ENCODE data around the gene HK2.

The HK2 gene

DNA sequence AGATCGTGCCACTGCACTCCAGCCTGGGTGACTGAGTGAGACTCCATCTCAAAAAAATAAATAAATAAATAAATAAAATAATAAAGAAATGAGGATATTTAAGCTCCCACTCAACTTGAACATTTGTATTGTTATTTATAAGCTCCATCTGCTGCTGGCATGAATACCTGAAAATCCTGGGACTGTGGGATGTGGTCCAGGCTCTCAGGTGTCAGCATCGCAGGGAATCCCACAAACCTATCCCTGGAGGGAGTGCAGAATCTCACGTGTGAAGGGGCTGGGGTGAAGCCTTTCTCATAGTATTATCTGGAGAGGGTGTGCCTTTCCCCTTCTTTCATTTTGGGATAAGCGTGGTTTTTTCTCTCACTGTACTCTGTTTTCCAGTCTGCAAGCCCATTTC, 77.1 kb downstream of the HK2 start:
- Histone ChIP-seq H3K4me1 (ENCODE audit: control insufficient read depth in 1 of 2, insufficient read depth in 2 of 2, low read length in 2 of 2) (no peaks in the 10 kb centered on the region), H3K9me3 (ENCODE audit: control insufficient read depth in 1 of 2, low read length in 2 of 2) (no peaks in the 10 kb centered on the region), H3K4me3 (ENCODE audit: low read depth in 1 of 2, low read length in 2 of 2) (no peak overlapping the region), H3K36me3 (ENCODE audit: control insufficient read depth in 1 of 2, insufficient read depth in 2 of 2, low read length in 2 of 2) (no peaks in the 10 kb centered on the region), H3K27ac (ENCODE audit: low read length) (no peak overlapping the region), H3K27me3 (ENCODE audit: low read depth, low read length) (peaks cover 8% of the 10 kb centered on the region)

DNA sequence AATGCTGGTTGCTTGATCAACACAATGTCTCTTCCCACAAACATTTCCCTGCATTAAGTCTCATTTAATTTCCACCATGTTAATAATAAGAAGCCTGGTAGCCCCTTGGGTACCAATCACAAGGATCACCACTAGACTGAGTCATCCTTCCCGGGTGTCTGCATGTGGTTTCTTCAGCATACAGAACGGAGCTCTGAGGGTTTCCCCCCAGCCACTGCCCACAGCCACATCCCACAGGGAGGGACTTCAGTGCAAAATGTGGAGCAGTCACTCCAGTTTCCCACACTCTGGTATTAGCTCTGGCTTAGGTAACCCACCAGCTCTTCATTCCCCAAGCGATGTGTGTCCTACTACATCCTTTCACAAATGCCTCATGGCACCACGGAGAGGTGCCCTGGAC, 81.8 kb downstream of the HK2 start:
- Histone ChIP-seq H3K4me3 (ENCODE audit: low read depth in 1 of 2, low read length in 2 of 2) (no peak overlapping the region), H3K36me3 (ENCODE audit: control insufficient read depth in 1 of 2, insufficient read depth in 2 of 2, low read length in 2 of 2) (no peaks in the 10 kb centered on the region), H3K9me3 (ENCODE audit: control insufficient read depth in 1 of 2, low read length in 2 of 2) (no peaks in the 10 kb centered on the region), H3K27ac (ENCODE audit: low read length) (no peak overlapping the region), H3K27me3 (ENCODE audit: low read depth, low read length) (no peaks in the 10 kb centered on the region), H3K4me1 (ENCODE audit: control insufficient read depth in 1 of 2, insufficient read depth in 2 of 2, low read length in 2 of 2) (no peaks in the 10 kb centered on the region)

DNA sequence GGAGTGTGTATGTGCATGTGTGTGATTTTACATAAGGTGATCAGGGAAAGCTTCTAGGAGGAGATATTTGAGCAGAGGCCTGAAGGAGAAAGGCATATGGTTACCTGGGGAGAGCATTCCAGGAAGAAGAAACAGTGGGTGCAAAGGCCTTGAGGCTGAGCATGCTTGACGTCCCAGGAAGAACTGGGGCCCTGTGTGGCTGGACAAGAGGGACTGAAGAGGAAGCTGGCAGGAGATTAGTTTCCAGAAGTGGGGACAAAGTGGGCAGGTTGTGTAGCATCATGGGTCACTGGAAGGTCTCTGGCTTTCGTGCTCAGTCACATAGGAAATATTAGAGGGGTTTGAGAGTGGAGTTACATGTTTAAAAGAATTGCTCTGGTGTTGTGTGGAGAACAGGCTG, 82.5 kb downstream of the HK2 start:
- Histone ChIP-seq H3K27ac (ENCODE audit: low read length) (no peak overlapping the region), H3K9me3 (ENCODE audit: control insufficient read depth in 1 of 2, low read length in 2 of 2) (no peaks in the 10 kb centered on the region), H3K27me3 (ENCODE audit: low read depth, low read length) (no peaks in the 10 kb centered on the region)

DNA sequence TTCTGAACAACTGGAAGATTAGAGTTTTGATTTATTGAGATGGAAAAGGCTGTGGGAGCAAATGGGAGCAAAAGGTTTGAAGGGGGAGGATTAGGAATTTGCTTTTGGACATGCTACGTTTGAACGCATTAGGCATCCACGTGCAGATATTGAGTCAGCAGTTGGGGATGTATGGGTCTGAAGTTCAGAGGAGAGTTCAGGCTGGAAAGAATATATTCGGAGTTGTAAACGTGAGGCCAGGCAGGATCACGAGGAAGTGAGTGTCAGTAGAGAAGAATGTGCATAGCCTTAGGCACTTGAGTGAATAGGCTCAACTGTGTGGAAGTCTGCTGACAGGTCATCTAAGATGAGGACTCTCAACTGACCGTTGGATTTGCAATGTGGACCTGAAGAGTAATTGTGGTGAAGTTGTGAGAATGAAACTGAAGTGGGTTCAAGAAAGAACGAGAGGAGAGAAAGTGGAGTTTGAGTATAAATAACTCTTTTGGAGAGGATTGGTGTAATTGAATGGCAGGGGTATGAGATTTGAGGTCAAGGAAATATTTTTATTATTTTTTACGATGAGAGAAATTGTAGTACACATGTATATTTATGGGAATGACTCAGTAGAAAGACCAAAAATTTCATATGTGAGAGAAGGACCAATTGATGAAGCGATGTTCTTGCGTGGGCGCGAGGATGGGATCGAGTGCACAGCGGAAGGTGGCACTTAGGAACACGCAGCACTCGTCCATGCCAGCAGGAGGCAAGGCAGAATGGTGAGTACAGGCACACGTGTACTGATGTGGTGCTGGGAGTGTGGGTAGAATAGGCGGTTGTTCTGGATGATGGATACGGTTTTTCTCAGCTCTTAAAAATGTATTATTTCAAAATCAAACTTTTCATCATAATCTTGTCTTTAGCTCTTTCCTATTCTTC, 84.0 kb downstream of the HK2 start:
- Histone ChIP-seq H3K4me3 (ENCODE audit: low read depth in 1 of 2, low read length in 2 of 2) (no peak overlapping the region), H3K4me1 (ENCODE audit: control insufficient read depth in 1 of 2, insufficient read depth in 2 of 2, low read length in 2 of 2) (no peaks in the 10 kb centered on the region), H3K36me3 (ENCODE audit: control insufficient read depth in 1 of 2, insufficient read depth in 2 of 2, low read length in 2 of 2) (no peaks in the 10 kb centered on the region), H3K27me3 (ENCODE audit: low read depth, low read length) (no peaks in the 10 kb centered on the region), H3K9me3 (ENCODE audit: control insufficient read depth in 1 of 2, low read length in 2 of 2) (no peaks in the 10 kb centered on the region), H3K27ac (ENCODE audit: low read length) (no peak overlapping the region)

More for the DNA sequence above, 82.5 kb downstream of the HK2 start:
- Histone ChIP-seq H3K36me3 (ENCODE audit: control insufficient read depth in 1 of 2, insufficient read depth in 2 of 2, low read length in 2 of 2) (no peaks in the 10 kb centered on the region), H3K4me1 (ENCODE audit: control insufficient read depth in 1 of 2, insufficient read depth in 2 of 2, low read length in 2 of 2) (no peaks in the 10 kb centered on the region), H3K4me3 (ENCODE audit: low read depth in 1 of 2, low read length in 2 of 2) (no peak overlapping the region)

DNA sequence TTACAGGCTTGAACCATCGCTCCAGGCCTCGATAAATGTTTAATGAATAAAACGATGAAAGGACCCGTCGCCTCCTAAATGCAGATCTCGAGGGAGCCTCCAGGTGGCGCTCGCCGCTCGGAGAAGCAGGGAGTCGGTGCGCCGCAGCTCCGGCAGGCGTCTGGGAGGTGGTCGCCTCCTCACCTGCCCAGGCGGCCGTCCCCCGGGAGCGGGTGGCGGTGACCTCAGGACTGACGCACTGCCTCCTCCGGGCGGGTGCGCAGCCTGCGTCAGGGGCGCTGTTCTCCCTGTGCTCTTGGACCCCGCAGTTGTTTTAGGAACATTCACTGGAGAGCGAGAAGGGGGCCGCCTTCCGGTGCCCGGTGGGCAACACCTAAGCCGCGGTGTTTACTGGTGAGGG, 85.9 kb downstream of the HK2 start:
- H3K4me3 ChIP-seq (ENCODE audit: low read depth in 1 of 2, low read length in 2 of 2): peak overlapping the region in 1 of 2 donors; percentile 41
- H3K9me3 ChIP-seq (ENCODE audit: control insufficient read depth in 1 of 2, low read length in 2 of 2): no peaks in the 10 kb centered on the region
- H3K4me1 ChIP-seq (ENCODE audit: control insufficient read depth in 1 of 2, insufficient read depth in 2 of 2, low read length in 2 of 2): no peaks in the 10 kb centered on the region
- no peaks in the 10 kb centered on the region for H3K27me3 ChIP-seq (ENCODE audit: low read depth, low read length)
- no peak overlapping the region for H3K27ac ChIP-seq (ENCODE audit: low read length)
- no peaks in the 10 kb centered on the region for H3K36me3 ChIP-seq (ENCODE audit: control insufficient read depth in 1 of 2, insufficient read depth in 2 of 2, low read length in 2 of 2)

DNA sequence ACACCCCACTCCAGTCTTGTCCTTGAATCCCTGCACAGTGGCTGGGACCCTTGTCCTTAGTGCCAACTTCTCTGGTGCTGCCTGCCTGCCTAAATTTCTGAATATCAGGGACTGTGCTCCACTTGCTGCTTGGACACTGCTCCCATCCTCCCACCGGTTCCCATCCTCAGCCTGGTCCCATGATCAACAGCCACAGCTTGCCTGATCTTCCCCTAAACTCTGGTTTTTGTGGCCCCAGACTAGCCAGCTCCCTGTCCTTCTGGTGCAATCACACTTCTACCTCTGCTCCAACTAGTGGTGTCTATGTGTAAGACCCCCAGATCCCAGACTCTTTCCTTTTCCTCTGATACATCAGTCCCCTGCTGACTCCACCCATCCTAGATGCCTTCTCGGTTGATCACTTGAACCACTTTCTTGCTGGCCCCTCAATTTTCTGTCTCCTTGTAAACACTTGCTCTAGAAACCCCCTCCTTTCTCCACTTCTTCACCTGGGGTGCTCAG, 87.4 kb downstream of the HK2 start:
- no peak overlapping the region for H3K4me3 ChIP-seq (ENCODE audit: low read depth in 1 of 2, low read length in 2 of 2)
- H3K27me3 ChIP-seq (ENCODE audit: low read depth, low read length): no peaks in the 10 kb centered on the region
- H3K9me3 ChIP-seq (ENCODE audit: control insufficient read depth in 1 of 2, low read length in 2 of 2): no peaks in the 10 kb centered on the region
- no peak overlapping the region for H3K27ac ChIP-seq (ENCODE audit: low read length)
- H3K36me3 ChIP-seq (ENCODE audit: control insufficient read depth in 1 of 2, insufficient read depth in 2 of 2, low read length in 2 of 2): no peaks in the 10 kb centered on the region
- no peaks in the 10 kb centered on the region for H3K4me1 ChIP-seq (ENCODE audit: control insufficient read depth in 1 of 2, insufficient read depth in 2 of 2, low read length in 2 of 2)

DNA sequence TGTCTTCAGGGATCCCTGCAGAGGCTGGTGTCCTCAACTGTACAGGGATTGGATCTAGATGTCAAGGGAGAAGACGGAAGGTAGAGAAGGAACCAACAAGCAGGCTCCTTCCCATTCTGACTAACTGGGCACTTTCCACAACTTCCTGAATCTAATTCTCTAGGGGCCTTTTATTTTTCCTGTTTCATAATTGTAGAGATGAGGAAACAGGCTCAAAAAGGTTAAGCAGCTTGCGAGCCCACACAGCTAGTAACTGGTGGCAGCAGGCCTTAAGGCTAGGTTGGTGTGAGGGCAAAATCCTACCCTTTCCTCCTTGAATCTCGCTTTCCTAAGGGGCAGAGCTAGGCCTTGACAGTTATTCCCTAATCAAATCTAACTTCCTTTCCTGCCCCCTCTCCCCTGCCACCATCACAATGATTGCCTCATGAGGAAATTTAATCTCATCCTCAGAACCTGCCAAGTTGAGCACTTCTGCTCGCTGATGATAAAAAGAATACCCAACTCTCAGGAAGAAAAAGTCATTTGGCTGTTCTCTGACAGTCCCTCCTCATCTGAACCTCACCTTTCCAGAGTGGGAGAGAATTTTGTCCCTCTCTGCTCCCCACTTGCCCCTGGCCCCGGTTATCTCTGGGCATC, 88.8 kb downstream of the HK2 start:
- Histone ChIP-seq H3K27ac (ENCODE audit: low read length) (no peak overlapping the region), H3K27me3 (ENCODE audit: low read depth, low read length) (no peaks in the 10 kb centered on the region), H3K4me3 (ENCODE audit: low read depth in 1 of 2, low read length in 2 of 2) (no peak overlapping the region), H3K4me1 (ENCODE audit: control insufficient read depth in 1 of 2, insufficient read depth in 2 of 2, low read length in 2 of 2) (no peaks in the 10 kb centered on the region), H3K36me3 (ENCODE audit: control insufficient read depth in 1 of 2, insufficient read depth in 2 of 2, low read length in 2 of 2) (no peaks in the 10 kb centered on the region), H3K9me3 (ENCODE audit: control insufficient read depth in 1 of 2, low read length in 2 of 2) (no peaks in the 10 kb centered on the region)

DNA sequence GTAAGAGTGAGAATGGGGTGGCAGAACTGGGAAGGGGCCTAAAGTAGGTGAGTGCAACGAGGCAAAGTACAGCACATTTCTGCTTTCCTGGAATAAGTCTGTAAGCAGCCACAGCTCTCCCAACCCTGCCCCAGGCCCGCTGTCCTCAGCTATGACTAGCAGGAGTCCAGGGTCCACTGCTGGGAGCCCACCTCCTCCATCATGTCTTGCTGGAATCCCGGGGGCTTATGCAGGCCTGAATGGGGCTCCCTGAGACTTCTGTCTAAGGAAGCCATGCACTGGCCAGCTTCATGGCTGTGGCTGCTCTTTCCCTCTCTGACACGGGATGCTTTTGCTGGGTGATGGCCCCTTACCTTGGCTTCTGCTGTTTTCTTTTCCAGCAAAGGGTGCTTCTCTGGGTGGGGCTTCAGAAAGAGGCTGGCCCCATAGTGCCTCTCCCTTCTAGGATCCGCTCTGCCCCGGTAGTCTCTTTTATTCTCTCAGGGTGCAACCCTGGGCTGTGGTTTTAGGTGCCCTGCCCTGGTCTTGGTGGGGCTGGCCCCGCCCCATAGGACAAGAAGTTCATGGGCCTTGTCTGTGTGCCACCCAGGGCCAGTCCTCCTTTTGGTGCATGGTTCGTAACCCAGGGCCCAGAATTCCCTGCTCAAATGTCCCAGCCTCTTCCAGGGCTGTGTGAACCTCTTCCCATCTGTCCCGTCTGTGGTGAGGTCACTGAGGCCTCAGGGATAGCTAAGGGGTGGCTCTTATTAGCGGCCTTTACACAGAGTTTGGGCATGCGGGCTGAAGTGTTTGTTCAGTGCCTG, 90.7 kb downstream of the HK2 start:
- no peaks in the 10 kb centered on the region for H3K36me3 ChIP-seq (ENCODE audit: control insufficient read depth in 1 of 2, insufficient read depth in 2 of 2, low read length in 2 of 2)
- no peak overlapping the region for H3K27ac ChIP-seq (ENCODE audit: low read length)
- no peaks in the 10 kb centered on the region for H3K9me3 ChIP-seq (ENCODE audit: control insufficient read depth in 1 of 2, low read length in 2 of 2)
- H3K27me3 ChIP-seq (ENCODE audit: low read depth, low read length): no peaks in the 10 kb centered on the region
- no peaks in the 10 kb centered on the region for H3K4me1 ChIP-seq (ENCODE audit: control insufficient read depth in 1 of 2, insufficient read depth in 2 of 2, low read length in 2 of 2)
- no peak overlapping the region for H3K4me3 ChIP-seq (ENCODE audit: low read depth in 1 of 2, low read length in 2 of 2)

DNA sequence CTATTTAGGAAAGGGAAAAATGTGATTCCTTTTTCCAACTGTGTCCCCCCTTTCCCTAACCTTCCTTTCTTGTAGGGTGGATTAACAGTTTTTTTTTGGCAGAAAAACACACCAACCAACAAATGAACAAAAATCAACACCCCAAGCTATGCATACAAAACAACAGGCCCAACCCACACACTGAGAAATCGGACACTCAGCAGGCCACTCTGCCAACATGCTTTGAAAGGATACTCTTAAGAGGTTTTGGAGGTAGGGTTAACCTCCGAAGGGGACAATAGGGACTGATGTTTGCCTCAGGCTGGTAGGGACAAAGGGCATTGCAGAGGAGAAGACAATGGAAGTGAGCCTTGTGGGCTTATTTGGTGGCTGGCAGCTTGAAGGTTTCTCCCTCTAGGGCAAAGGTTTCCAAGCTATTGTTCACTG, 91.4 kb downstream of the HK2 start:
- Histone ChIP-seq H3K4me1 (ENCODE audit: control insufficient read depth in 1 of 2, insufficient read depth in 2 of 2, low read length in 2 of 2) (no peaks in the 10 kb centered on the region), H3K27me3 (ENCODE audit: low read depth, low read length) (no peaks in the 10 kb centered on the region), H3K9me3 (ENCODE audit: control insufficient read depth in 1 of 2, low read length in 2 of 2) (no peaks in the 10 kb centered on the region), H3K36me3 (ENCODE audit: control insufficient read depth in 1 of 2, insufficient read depth in 2 of 2, low read length in 2 of 2) (peaks cover 0 to 5% of the 10 kb centered on the region in 2 donors), H3K4me3 (ENCODE audit: low read depth in 1 of 2, low read length in 2 of 2) (no peak overlapping the region), H3K27ac (ENCODE audit: low read length) (no peak overlapping the region)

DNA sequence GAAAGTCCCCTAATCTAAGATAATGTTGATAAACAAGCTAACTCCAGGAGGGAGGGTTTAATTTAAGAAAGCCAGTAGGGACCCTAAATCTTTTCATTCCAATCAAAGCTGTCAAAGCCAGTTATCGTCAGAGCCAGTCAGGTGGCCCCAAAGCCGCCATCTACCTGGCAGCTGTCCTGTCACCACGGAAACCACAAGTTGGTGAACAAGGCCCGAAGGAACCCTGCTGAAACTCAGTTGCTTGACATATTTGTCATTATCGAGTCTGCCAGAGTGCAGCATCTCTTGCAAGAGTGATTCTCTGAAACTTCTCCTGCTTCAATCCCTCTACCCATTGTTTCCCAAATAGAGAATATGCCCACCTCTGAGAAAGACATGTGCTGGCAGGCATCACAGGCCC, 93.7 kb downstream of the HK2 start:
- H3K27ac ChIP-seq (ENCODE audit: low read length): no peak overlapping the region
- H3K36me3 ChIP-seq (ENCODE audit: control insufficient read depth in 1 of 2, insufficient read depth in 2 of 2, low read length in 2 of 2): peaks cover 0 to 7% of the 10 kb centered on the region in 2 donors
- H3K9me3 ChIP-seq (ENCODE audit: control insufficient read depth in 1 of 2, low read length in 2 of 2): no peaks in the 10 kb centered on the region
- no peak overlapping the region for H3K4me3 ChIP-seq (ENCODE audit: low read depth in 1 of 2, low read length in 2 of 2)
- H3K4me1 ChIP-seq (ENCODE audit: control insufficient read depth in 1 of 2, insufficient read depth in 2 of 2, low read length in 2 of 2): no peaks in the 10 kb centered on the region
- no peaks in the 10 kb centered on the region for H3K27me3 ChIP-seq (ENCODE audit: low read depth, low read length)
